Measurements from ENCODE around the gene SNAI1.

- TF ChIP-seq CTCF (IDR thresholded peaks at IDR 0.05) (no peak), POLR2A (IDR thresholded peaks at IDR 0.05) (no peak), POLR2AphosphoS5 (IDR thresholded peaks at IDR 0.05) (no peak)
Measured at GRCh38 chr20:49970498-49970897, 12.3 kb upstream of the SNAI1 start.

Data from breast epithelium (tissue), 3 donors.